Keratinocyte (primary cell): ENCODE data around the gene CCT3. TPM values are rescaled to one million over a fixed set of nuclear protein-coding genes. Genes with fewer than 3 reads are reported as not detected.

Experiments used
- DNase-seq: peaks from one replicate; pipeline ENCODE4 v3.0.0-alpha.2; 2011; ENCODE audit warnings: low read depth, missing footprints, low spot score
- FAIRE-seq: peaks from 2 replicates; lab custom pipeline; 2011; peaks lifted over from hg19 to GRCh38; lab: Jason Lieb, UNC
- H2AFZ ChIP-seq: 2 replicates; pipeline ENCODE4 v1.6.0; 2012; ENCODE audit warnings: low read length, control low read depth, inconsistent platforms; ENCODE audit not compliant: control insufficient read depth
- H3K27ac ChIP-seq: 2 replicates; pipeline ENCODE4 v1.5.1; 2011; ENCODE audit warnings: low read length; ENCODE audit not compliant: control insufficient read depth, insufficient read depth
- H3K27me3 ChIP-seq: 3 replicates; pipeline ENCODE4 v1.6.0; 2011; ENCODE audit warnings: low read length; ENCODE audit not compliant: control insufficient read depth, insufficient read depth; ENCODE audit errors: extremely low read depth
- H3K36me3 ChIP-seq, 2 experiments: 2 replicates in 1 of 2; 3 replicates in 1 of 2; pipeline ENCODE4 v1.5.1; 2011; ENCODE audit warnings: low read length in 2 of 2, mild to moderate bottlenecking in 1 of 2; ENCODE audit not compliant: control insufficient read depth in 2 of 2, insufficient read depth in 2 of 2; ENCODE audit errors: extremely low read depth in 1 of 2
- H3K4me1 ChIP-seq: 3 replicates; pipeline ENCODE4 v1.5.1; 2011; ENCODE audit warnings: low read length; ENCODE audit not compliant: control insufficient read depth, insufficient read depth; ENCODE audit errors: extremely low read depth
- H3K4me2 ChIP-seq: 3 replicates; pipeline ENCODE4 v1.6.0; 2011; ENCODE audit warnings: low read depth, low read length; ENCODE audit not compliant: control insufficient read depth, insufficient read depth; ENCODE audit errors: extremely low read depth
- H3K4me3 ChIP-seq, 3 experiments: fragments of 200-600 bp in 1 of 3; sonication (generic) in 1 of 3; 2 replicates in 2 of 3; 3 replicates in 1 of 3; pipeline ENCODE4 v1.5.1; 2011 to 2016; ENCODE audit warnings: low read length in 3 of 3, mild to moderate bottlenecking in 3 of 3, control low read depth in 2 of 3, inconsistent platforms in 1 of 3, low read depth in 1 of 3, mixed read lengths in 1 of 3, mixed run types in 1 of 3, moderate library complexity in 1 of 3; ENCODE audit not compliant: control insufficient read depth in 2 of 3, insufficient read depth in 2 of 3; ENCODE audit errors: extremely low read depth in 1 of 3
- H3K79me2 ChIP-seq: 2 replicates; pipeline ENCODE4 v1.6.0; 2012; ENCODE audit warnings: low read length; ENCODE audit not compliant: control insufficient read depth, insufficient read depth
- H3K9ac ChIP-seq: 3 replicates; pipeline ENCODE4 v1.6.0; 2011; ENCODE audit warnings: low read length; ENCODE audit not compliant: control insufficient read depth, insufficient read depth; ENCODE audit errors: extremely low read depth
- H3K9me1 ChIP-seq: 3 replicates; pipeline ENCODE4 v1.6.0; 2011; ENCODE audit warnings: low read length; ENCODE audit not compliant: control insufficient read depth, insufficient read depth; ENCODE audit errors: extremely low read depth
- H3K9me3 ChIP-seq: 2 replicates; pipeline ENCODE4 v1.5.1; 2012; ENCODE audit warnings: low read depth, low read length; ENCODE audit not compliant: control insufficient read depth
- H4K20me1 ChIP-seq: 3 replicates; pipeline ENCODE4 v1.6.0; 2011; ENCODE audit warnings: low read length; ENCODE audit not compliant: control insufficient read depth, insufficient read depth; ENCODE audit errors: extremely low read depth
- EZH2 ChIP-seq: IDR thresholded peaks from one replicate; pipeline ENCODE4 v1.6.1; 2012; ENCODE audit warnings: inconsistent platforms, mild to moderate bottlenecking, low read length, moderate library complexity
- dilution Hi-C: fragments of 300-500 bp; cut with MboI; formaldehyde crosslinking; loops from one replicate; pipeline ENCODE4 v1.7.0; 2020; ENCODE audit warnings: low sequenced_read_pairs; ENCODE audit not compliant: extremely low pct_ligation_motif_present
- polyA plus RNA-seq, 5 experiments: library from polyadenylated mRNA; depleted of rRNA in 3 of 5; stranded (reverse) in 3 of 5; stranded (forward) in 1 of 5; unstranded in 1 of 5; fragments of >200 nt; gene quantifications; 1 replicate in 1 of 5; 2 replicates in 3 of 5; 3 replicates in 1 of 5; pipeline versions ENCODE4 v1.2.1 to v1.2.3, GENCODE V29; 2011 to 2012; ENCODE audit warnings: missing spikeins in 2 of 5, low read depth in 1 of 5, low replicate concordance in 1 of 5
- TF ChIP-seq, protein P1 (sequence below), 3 experiments: IDR thresholded peaks in 1 of 3; conservative IDR thresholded peaks in 1 of 3; optimal IDR thresholded peaks in 1 of 3; 2 replicates in 2 of 3; 3 replicates in 1 of 3; pipeline versions ENCODE3 to v1.5.1; 2011; ENCODE audit warnings: low read length in 3 of 3, mild to moderate bottlenecking in 3 of 3, moderate library complexity in 2 of 3, control low read depth in 1 of 3, inconsistent platforms in 1 of 3; ENCODE audit not compliant: insufficient read depth in 2 of 3; ENCODE audit errors: extremely low read depth in 1 of 3

Gene CCT3
- polyA plus RNA-seq, 1 donor (not counting 4 experiments of a cell fraction or from before 2014, with no cell fraction given), result 530 TPM

DNA sequence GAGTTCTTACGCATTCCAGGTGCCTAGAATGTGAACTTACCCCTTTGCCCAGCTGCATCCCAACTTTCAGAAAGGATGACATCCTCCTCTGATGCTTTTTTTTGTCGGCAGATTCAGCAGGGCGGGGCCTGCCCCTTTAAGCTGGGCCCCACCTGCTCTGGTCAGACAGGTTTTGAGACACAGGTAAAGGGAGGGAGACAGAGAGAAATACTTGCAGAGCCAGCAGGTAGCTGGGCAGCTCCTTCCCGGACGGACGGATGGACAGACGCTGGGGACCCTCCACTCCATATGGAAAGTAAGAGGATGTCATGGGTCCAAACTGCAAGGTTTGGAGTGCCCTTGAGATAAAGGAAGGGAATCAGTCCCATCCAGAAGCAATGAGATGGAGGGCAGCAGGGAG, 54.0 kb downstream of the CCT3 start, which contains the start of gene TMEM79:
TSS of gene TMEM79 (plus strand) at position 214 of the 400 bp plus-strand sequence. CDS start 902 bp downstream, outside the sequence.
- dilution Hi-C loops, result no loop called here
- peak within 1 kb of the TSS; percentile 80 for H3K27ac ChIP-seq
- TF ChIP-seq EZH2, result no peak
- TF ChIP-seq, protein P1, sequence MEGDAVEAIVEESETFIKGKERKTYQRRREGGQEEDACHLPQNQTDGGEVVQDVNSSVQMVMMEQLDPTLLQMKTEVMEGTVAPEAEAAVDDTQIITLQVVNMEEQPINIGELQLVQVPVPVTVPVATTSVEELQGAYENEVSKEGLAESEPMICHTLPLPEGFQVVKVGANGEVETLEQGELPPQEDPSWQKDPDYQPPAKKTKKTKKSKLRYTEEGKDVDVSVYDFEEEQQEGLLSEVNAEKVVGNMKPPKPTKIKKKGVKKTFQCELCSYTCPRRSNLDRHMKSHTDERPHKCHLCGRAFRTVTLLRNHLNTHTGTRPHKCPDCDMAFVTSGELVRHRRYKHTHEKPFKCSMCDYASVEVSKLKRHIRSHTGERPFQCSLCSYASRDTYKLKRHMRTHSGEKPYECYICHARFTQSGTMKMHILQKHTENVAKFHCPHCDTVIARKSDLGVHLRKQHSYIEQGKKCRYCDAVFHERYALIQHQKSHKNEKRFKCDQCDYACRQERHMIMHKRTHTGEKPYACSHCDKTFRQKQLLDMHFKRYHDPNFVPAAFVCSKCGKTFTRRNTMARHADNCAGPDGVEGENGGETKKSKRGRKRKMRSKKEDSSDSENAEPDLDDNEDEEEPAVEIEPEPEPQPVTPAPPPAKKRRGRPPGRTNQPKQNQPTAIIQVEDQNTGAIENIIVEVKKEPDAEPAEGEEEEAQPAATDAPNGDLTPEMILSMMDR (optimal IDR thresholded peaks at IDR 0.05 in 1 of 3, IDR thresholded peaks at IDR 0.05 in 1 of 3, conservative IDR thresholded peaks at IDR 0.05 in 1 of 3; ENCODE audit: extremely low read depth in 1 of 3, insufficient read depth in 2 of 3, low read length in 3 of 3), result no peak
- peaks cover 47% of the 10 kb centered on the region for H3K79me2 ChIP-seq
- H3K9me1 ChIP-seq, result no peaks in the 10 kb centered on the region
- peak within 1 kb of the TSS; percentile 99 for H3K4me2 ChIP-seq
- H4K20me1 ChIP-seq, result no peaks in the 10 kb centered on the region
- peaks cover 33% of the 10 kb centered on the region for H3K4me1 ChIP-seq
- H3K27me3 ChIP-seq, result no peaks in the 10 kb centered on the region
- H3K4me3 ChIP-seq, result peak within 1 kb of the TSS; percentile 54 to 89 (median 85)
- FAIRE-seq (peak; percentile 49), DNase-seq (no peak)
- H3K9ac ChIP-seq, result peak within 1 kb of the TSS; percentile 92
- no peaks in the 10 kb centered on the region for H3K9me3 ChIP-seq
- peak within 1 kb of the TSS; percentile 100 for H2AFZ ChIP-seq
- H3K36me3 ChIP-seq, result peaks cover 4% of the 10 kb centered on the region in 2 experiments

DNA sequence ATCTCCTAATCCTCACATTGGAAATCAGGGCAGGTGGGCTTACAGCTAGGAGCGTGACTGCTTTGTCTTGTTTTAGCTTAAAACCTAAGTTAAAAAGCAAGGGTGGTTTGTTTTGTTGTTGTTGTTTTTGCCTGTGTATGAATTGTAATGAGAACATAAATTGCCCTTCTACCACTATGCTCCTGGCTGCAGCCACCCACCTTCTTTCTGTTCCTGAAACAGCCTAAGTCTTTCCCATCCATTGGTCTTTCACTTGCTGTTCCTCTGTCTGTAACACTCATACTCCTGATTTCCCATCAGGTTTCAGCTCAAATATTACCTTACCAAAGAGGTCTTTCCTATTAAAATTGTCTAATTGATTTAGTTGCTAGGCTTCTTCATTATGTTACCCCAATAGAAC, 54.6 kb downstream of the CCT3 start:
- FAIRE-seq, result no peak

More for the DNA sequence above, 54.6 kb downstream of the CCT3 start:
- Histone ChIP-seq H3K27me3 (no peaks in the 10 kb centered on the region), H3K4me2 (peak overlapping the region; percentile 99), H3K36me3 (peaks cover 5 to 8% of the 10 kb centered on the region in 2 experiments), H4K20me1 (no peaks in the 10 kb centered on the region), H2AFZ (peak overlapping the region; percentile 100), H3K27ac (peak overlapping the region; percentile 80), H3K9me3 (no peaks in the 10 kb centered on the region), H3K9ac (peak overlapping the region; percentile 92), H3K4me3 (peak overlapping the region; percentile 54 to 89 (median 85)), H3K9me1 (no peaks in the 10 kb centered on the region), H3K79me2 (peaks cover 53% of the 10 kb centered on the region), H3K4me1 (peaks cover 33% of the 10 kb centered on the region)
- dilution Hi-C loops, result no loop called here
- no peak for DNase-seq
- TF ChIP-seq, protein P1 (optimal IDR thresholded peaks at IDR 0.05 in 1 of 3, IDR thresholded peaks at IDR 0.05 in 1 of 3, conservative IDR thresholded peaks at IDR 0.05 in 1 of 3; ENCODE audit: extremely low read depth in 1 of 3, insufficient read depth in 2 of 3, low read length in 3 of 3), result no peak
- TF ChIP-seq EZH2, result no peak
